Activated CD4-positive, alpha-beta T cell treated with anti-CD3 and anti-CD28 coated beads for 36 hours (primary cell): Measurements from ENCODE around the gene SLCO2A1. TPM values are rescaled to one million over a fixed set of nuclear protein-coding genes. Genes with fewer than 3 reads are reported as not detected.

ENCODE experiments used
- ATAC-seq: fragments of 200-7000 bp; cut with Tn5 transposase; one replicate; pipeline ENCODE4 v1.10.0; 2021; ENCODE audit warnings: mild to moderate bottlenecking, moderate library complexity
- CTCF ChIA-PET: fragments of 350-600 bp; sonication (Branson Sonifier 250); formaldehyde crosslinking; loops from one replicate; lab custom pipeline; 2021; ENCODE audit warnings: antibody characterized with exemption; lab: Charles Lee
- POLR2A ChIA-PET: fragments of 350-600 bp; sonication (Branson Sonifier 250); formaldehyde crosslinking; loops from one replicate; lab custom pipeline; 2021; ENCODE audit warnings: antibody characterized with exemption, inconsistent platforms; lab: Charles Lee
- DNase-seq: peaks from one replicate; pipeline ENCODE4 v3.0.0-alpha.2; 2020
- H3K27ac Mint-ChIP-seq: one replicate; pipeline ENCODE4 v1.8.0; 2021; ENCODE audit warnings: mixed read lengths
- H3K27me3 Mint-ChIP-seq: one replicate; pipeline ENCODE4 v1.8.0; 2021; ENCODE audit warnings: mixed read lengths
- H3K36me3 Mint-ChIP-seq: one replicate; pipeline ENCODE4 v1.8.0; 2021; ENCODE audit warnings: low read depth, mixed read lengths
- H3K4me1 Mint-ChIP-seq: one replicate; pipeline ENCODE4 v1.8.0; 2021; ENCODE audit warnings: mixed read lengths
- H3K4me3 Mint-ChIP-seq: one replicate; pipeline ENCODE4 v1.8.0; 2021; ENCODE audit warnings: mild to moderate bottlenecking, moderate library complexity, mixed read lengths
- H3K9me3 Mint-ChIP-seq: one replicate; pipeline ENCODE4 v1.8.0; 2021; ENCODE audit warnings: low read depth, mixed read lengths
- intact Hi-C, 2 experiments: fragments of 100-400 bp; cut with DNase I in 1 of 2; cut with micrococcal nuclease in 1 of 2; formaldehyde crosslinking; loops; one replicate each; pipeline versions ENCODE4 v1.14.2 to v1.15.1; 2022 to 2024; cut with DNase I, micrococcal nuclease
- total RNA-seq, 2 experiments: library from RNA; stranded (reverse); gene quantifications; one replicate each; pipeline ENCODE4 v1.2.3, GENCODE V29; 2021

SLCO2A1 gene
- total RNA-seq, 2 experiments from 2014 or later, result not detected

DNA sequence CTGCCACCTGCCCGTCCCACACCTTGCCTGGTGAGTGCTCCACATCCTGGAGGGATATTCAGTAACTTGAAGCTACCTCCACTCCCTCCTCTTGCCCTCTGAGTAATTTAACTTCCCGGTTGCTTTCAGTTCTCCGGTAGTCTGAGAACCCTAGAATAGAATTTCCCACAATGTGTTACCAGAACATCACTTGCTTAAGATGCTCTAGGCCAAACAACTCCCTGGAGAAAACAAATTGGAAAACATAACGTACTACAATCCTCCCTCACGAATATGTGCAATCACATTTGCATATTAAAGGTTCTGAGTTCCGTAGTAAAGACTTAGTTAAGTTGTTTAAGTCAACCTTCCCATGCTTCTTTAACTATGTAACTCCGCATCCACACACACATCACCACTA is 44.8 kb downstream of the SLCO2A1 start:
- intact Hi-C loops, result no loop called here

GRCh38 chr3:133983576-133984560 is 45.9 kb downstream of the SLCO2A1 start:
- no peak for DNase-seq
- intact Hi-C loops, result no loop called here
- POLR2A ChIA-PET, result no interaction called here
- CTCF ChIA-PET, result interaction anchor here (1.2 kb wide), 1 partner anchor 9 kb away, joined by 3 read pairs; no protein-coding TSS in a partner anchor
- ATAC-seq, result no peak
- no peaks in the 10 kb centered on the region for H3K27me3 Mint-ChIP-seq
- no peaks in the 10 kb centered on the region for H3K4me1 Mint-ChIP-seq
- H3K27ac Mint-ChIP-seq, result no peak overlapping the region
- H3K4me3 Mint-ChIP-seq, result no peak overlapping the region
- H3K36me3 Mint-ChIP-seq, result no peaks in the 10 kb centered on the region
- H3K9me3 Mint-ChIP-seq, result no peaks in the 10 kb centered on the region

More for the DNA sequence above, 44.8 kb downstream of the SLCO2A1 start:
- Mint-ChIP-seq H3K36me3 (no peaks in the 10 kb centered on the region), H3K27ac (no peak overlapping the region), H3K27me3 (no peaks in the 10 kb centered on the region), H3K4me3 (no peak overlapping the region), H3K4me1 (no peaks in the 10 kb centered on the region), H3K9me3 (no peaks in the 10 kb centered on the region)
- DNase-seq, result no peak
- POLR2A ChIA-PET, result no interaction called here
- ATAC-seq, result no peak
- CTCF ChIA-PET, result no interaction called here

GRCh38 chr3:133983126-133983525 is 46.6 kb downstream of the SLCO2A1 start:
- H3K4me3 Mint-ChIP-seq, result no peak overlapping the region
- DNase-seq (no peak), ATAC-seq (no peak)
- CTCF ChIA-PET, result interaction anchor here (1.2 kb wide), 1 partner anchor 10 kb away, joined by 3 read pairs; no protein-coding TSS in a partner anchor
- no peak overlapping the region for H3K27ac Mint-ChIP-seq
- H3K9me3 Mint-ChIP-seq, result no peaks in the 10 kb centered on the region
- H3K4me1 Mint-ChIP-seq, result no peaks in the 10 kb centered on the region
- H3K36me3 Mint-ChIP-seq, result no peaks in the 10 kb centered on the region
- intact Hi-C loops, result no loop called here
- no peaks in the 10 kb centered on the region for H3K27me3 Mint-ChIP-seq
- POLR2A ChIA-PET, result no interaction called here

DNA sequence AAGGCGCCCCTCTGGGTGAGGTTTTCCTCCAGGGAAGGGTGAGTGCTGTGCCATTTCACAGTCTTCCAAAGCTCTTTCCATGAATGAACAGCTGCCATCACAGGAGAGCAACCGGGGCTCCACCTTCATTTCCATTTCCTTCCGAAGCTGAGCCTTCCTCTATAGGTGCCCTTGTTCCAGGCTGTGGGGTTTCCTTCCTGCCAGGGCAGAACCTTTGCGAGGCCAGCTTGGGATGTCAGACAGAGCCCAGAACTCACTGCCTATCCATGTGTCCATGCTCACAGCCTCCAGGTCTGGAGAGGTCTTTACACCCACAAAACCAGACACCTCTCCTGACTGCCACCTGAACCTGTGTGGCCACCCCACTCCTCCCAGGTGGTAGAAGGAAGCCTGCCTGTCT is 49.2 kb downstream of the SLCO2A1 start:
- no peak overlapping the region for H3K27ac Mint-ChIP-seq
- H3K4me1 Mint-ChIP-seq, result no peaks in the 10 kb centered on the region
- no peaks in the 10 kb centered on the region for H3K9me3 Mint-ChIP-seq
- ChIA-PET POLR2A (no interaction called here), CTCF (no interaction called here)
- intact Hi-C loops, result no loop called here
- DNase-seq (no peak), ATAC-seq (no peak)
- H3K36me3 Mint-ChIP-seq, result no peaks in the 10 kb centered on the region
- H3K27me3 Mint-ChIP-seq, result no peaks in the 10 kb centered on the region
- no peak overlapping the region for H3K4me3 Mint-ChIP-seq

GRCh38 chr3:133980035-133980434 is 49.7 kb downstream of the SLCO2A1 start:
- H3K27me3 Mint-ChIP-seq, result peaks cover 2% of the 10 kb centered on the region
- no peak overlapping the region for H3K4me3 Mint-ChIP-seq
- H3K4me1 Mint-ChIP-seq, result no peaks in the 10 kb centered on the region
- intact Hi-C loops, result no loop called here
- ChIA-PET POLR2A (no interaction called here), CTCF (no interaction called here)
- H3K9me3 Mint-ChIP-seq, result no peaks in the 10 kb centered on the region
- ATAC-seq (no peak), DNase-seq (no peak)
- no peaks in the 10 kb centered on the region for H3K36me3 Mint-ChIP-seq
- H3K27ac Mint-ChIP-seq, result no peak overlapping the region

- Mint-ChIP-seq H3K4me3 (no peak overlapping the region), H3K4me1 (no peaks in the 10 kb centered on the region), H3K27ac (no peak overlapping the region), H3K27me3 (peaks cover 3% of the 10 kb centered on the region), H3K36me3 (no peaks in the 10 kb centered on the region), H3K9me3 (no peaks in the 10 kb centered on the region)
- ATAC-seq, result no peak
- ChIA-PET POLR2A (no interaction called here), CTCF (no interaction called here)
- no peak for DNase-seq
- intact Hi-C loops, result no loop called here
These were observed 50.2 kb downstream of the SLCO2A1 start for GRCh38 chr3:133979553-133979952.

DNA sequence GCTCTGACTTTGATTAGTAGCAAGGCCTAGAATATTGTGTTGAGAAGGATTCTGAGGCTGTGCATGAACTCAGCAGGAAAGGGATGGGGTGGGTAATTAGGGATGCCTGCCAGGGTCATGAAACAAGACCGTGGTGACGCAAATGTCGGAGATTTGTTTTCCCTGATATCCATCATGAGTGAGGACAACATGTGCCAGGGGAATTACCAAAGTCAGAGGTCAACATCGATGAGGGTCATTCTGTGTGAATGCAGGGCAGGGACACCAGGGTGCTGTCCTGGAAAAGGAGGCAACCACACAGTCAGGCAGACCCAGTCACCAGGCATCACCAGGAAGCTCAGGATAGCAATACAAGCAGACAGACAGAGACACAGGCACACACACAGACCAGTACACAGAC is 52.2 kb downstream of the SLCO2A1 start:
- no peak for ATAC-seq
- no peaks in the 10 kb centered on the region for H3K36me3 Mint-ChIP-seq
- DNase-seq, result no peak
- no peaks in the 10 kb centered on the region for H3K9me3 Mint-ChIP-seq
- no peaks in the 10 kb centered on the region for H3K4me1 Mint-ChIP-seq
- no peak overlapping the region for H3K27ac Mint-ChIP-seq
- POLR2A ChIA-PET, result no interaction called here
- H3K27me3 Mint-ChIP-seq, result peaks cover 3% of the 10 kb centered on the region
- H3K4me3 Mint-ChIP-seq, result no peak overlapping the region
- intact Hi-C loops, result no loop called here
- CTCF ChIA-PET, result no interaction called here

DNA sequence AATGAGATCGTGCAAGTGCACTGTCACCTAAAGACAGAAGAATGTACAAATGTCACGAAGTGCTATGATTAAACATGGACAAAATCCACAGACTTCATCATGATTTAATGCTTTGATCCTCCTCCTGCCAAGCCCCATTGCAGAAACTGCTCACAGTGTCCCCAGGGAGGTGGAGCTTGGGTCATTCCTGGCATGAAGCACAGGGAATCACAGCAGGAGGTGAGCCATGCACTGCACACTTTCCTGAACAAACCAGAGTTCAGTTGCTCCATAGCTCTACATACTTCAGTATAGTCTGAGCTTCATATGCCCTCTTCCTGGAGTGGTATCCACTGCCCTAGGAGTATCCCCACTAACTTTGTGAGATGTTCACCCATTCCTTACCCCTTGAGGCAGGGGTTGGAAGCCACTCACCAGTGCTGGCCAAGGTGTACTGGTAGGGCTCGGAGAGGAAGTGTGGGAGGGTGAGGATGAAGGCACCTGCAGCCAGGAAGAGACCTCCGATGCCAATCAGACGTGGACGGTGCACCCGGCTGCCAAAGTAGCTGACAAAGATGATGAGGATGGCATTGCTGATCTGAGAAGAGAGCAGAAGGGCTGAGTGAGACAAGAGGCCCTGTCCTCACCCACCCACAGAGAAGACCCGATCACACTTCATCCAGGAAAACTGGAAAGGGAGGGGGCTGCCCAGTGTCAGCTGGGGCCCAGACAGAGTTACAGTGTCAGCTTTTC is 56.3 kb downstream of the SLCO2A1 start:
- H3K27me3 Mint-ChIP-seq, result peaks cover 3% of the 10 kb centered on the region

DNA sequence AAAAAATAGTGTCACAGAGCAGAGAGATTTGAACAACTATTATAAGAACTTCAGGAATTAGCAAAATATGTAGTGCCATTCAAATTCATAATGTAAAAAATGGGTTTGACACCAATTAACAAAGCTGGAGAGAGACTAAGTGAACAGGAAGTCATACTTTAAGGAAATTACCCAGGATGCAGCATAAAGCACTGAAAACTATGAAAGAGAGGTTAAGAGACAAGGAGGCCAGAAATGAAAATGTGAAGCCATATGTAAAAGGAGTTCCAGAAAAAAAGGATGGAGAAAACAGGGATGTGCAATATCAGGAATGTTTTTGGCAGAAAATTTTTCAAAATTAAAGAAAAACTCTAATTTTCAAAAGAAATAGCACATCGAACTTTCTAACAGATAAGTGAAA is 57.6 kb downstream of the SLCO2A1 start:
- Mint-ChIP-seq H3K9me3 (peaks cover 6% of the 10 kb centered on the region), H3K27me3 (peaks cover 3% of the 10 kb centered on the region), H3K4me1 (no peaks in the 10 kb centered on the region), H3K27ac (no peak overlapping the region), H3K36me3 (no peaks in the 10 kb centered on the region), H3K4me3 (no peak overlapping the region)
- POLR2A ChIA-PET, result no interaction called here
- CTCF ChIA-PET, result no interaction called here
- DNase-seq, result no peak
- no peak for ATAC-seq
- intact Hi-C loops, result no loop called here

More for the DNA sequence above, 56.3 kb downstream of the SLCO2A1 start:
- DNase-seq (no peak), ATAC-seq (no peak)
- no peak overlapping the region for H3K4me3 Mint-ChIP-seq
- CTCF ChIA-PET, result interaction anchor here (0.6 kb wide), 1 partner anchor 24 kb away, joined by 4 read pairs; no protein-coding TSS in a partner anchor
- no peaks in the 10 kb centered on the region for H3K36me3 Mint-ChIP-seq
- intact Hi-C loops, result no loop called here
- POLR2A ChIA-PET, result no interaction called here
- H3K27ac Mint-ChIP-seq, result no peak overlapping the region
- no peaks in the 10 kb centered on the region for H3K4me1 Mint-ChIP-seq
- peaks cover 6% of the 10 kb centered on the region for H3K9me3 Mint-ChIP-seq

- ChIA-PET POLR2A (no interaction called here), CTCF (no interaction called here)
- Mint-ChIP-seq H3K4me1 (no peaks in the 10 kb centered on the region), H3K4me3 (no peak overlapping the region), H3K27ac (no peak overlapping the region), H3K9me3 (peaks cover 6% of the 10 kb centered on the region), H3K36me3 (no peaks in the 10 kb centered on the region), H3K27me3 (peaks cover 3% of the 10 kb centered on the region)
- DNase-seq (no peak), ATAC-seq (no peak)
- intact Hi-C loops, result no loop called here
These were observed 58.8 kb downstream of the SLCO2A1 start for GRCh38 chr3:133970916-133971315.

DNA sequence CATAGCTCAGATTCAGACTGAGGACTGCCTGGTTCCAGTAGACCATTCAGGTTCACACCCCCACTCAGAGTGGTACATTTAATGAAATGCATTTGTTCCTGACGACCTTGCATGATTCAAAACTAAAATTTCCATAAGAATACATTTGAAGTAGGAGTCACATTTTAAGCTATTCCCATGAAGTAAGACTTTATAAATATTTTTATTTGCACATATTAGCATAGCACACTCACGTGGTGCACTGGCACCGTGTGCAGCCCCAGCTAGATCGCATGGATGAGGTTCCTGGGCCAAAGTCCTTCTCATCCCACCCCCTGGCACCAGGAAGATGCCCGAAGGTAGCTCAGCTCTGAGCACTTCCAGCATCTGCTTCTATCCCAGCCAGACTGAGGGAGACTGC is 59.4 kb downstream of the SLCO2A1 start:
- no peak overlapping the region for H3K4me3 Mint-ChIP-seq
- intact Hi-C loops, result no loop called here
- POLR2A ChIA-PET, result no interaction called here

More for the DNA sequence above, 59.4 kb downstream of the SLCO2A1 start:
- H3K36me3 Mint-ChIP-seq, result no peaks in the 10 kb centered on the region
- H3K4me1 Mint-ChIP-seq, result no peaks in the 10 kb centered on the region
- CTCF ChIA-PET, result no interaction called here
- DNase-seq, result no peak
- H3K27ac Mint-ChIP-seq, result no peak overlapping the region
- peaks cover 6% of the 10 kb centered on the region for H3K9me3 Mint-ChIP-seq
- no peak for ATAC-seq
- H3K27me3 Mint-ChIP-seq, result peaks cover 3% of the 10 kb centered on the region
